Endodermal cell (in vitro differentiated cells): ENCODE data around the gene RFXAP. TPM values are rescaled to one million over a fixed set of nuclear protein-coding genes. Genes with fewer than 3 reads are reported as not detected.

ENCODE experiments used
- DNase-seq: peaks from one replicate; pipeline ENCODE4 v3.0.0-alpha.2; 2017
- H3K27ac ChIP-seq: 2 replicates; pipeline ENCODE4 v1.5.1; 2013; ENCODE audit warnings: mild to moderate bottlenecking, low read depth, low read length, moderate library complexity
- H3K27me3 ChIP-seq: 2 replicates; pipeline ENCODE4 v1.6.1; 2013; ENCODE audit warnings: mild to moderate bottlenecking, low read length, moderate library complexity; ENCODE audit not compliant: insufficient read depth, control insufficient read depth, poor library complexity, severe bottlenecking
- H3K36me3 ChIP-seq: 2 replicates; pipeline ENCODE4 v1.7.0; 2013; ENCODE audit warnings: mild to moderate bottlenecking, low read length, moderate library complexity; ENCODE audit not compliant: control insufficient read depth, insufficient read depth
- H3K4me1 ChIP-seq: one replicate; pipeline ENCODE4 v1.7.0; 2013; ENCODE audit warnings: low read length; ENCODE audit not compliant: control insufficient read depth, insufficient read depth
- H3K4me3 ChIP-seq: 2 replicates; pipeline ENCODE4 v1.5.1; 2013; ENCODE audit warnings: mild to moderate bottlenecking, low read length, moderate library complexity
- H3K9ac ChIP-seq: 2 replicates; pipeline ENCODE4 v1.6.1; 2013; ENCODE audit warnings: mild to moderate bottlenecking, low read length, moderate library complexity; ENCODE audit not compliant: poor library complexity, severe bottlenecking; ENCODE audit errors: extremely low read depth
- H3K9me3 ChIP-seq: 2 replicates; pipeline ENCODE4 v1.6.1; 2013; ENCODE audit warnings: mild to moderate bottlenecking, low read length, moderate library complexity; ENCODE audit not compliant: control insufficient read depth
- H3K27ac Mint-ChIP-seq: 2 replicates; pipeline ENCODE4 v1.8.0; 2020; ENCODE audit warnings: mixed read lengths
- H3K27me3 Mint-ChIP-seq: 2 replicates; pipeline ENCODE4 v1.8.0; 2021; ENCODE audit warnings: mild to moderate bottlenecking, mixed read lengths; ENCODE audit not compliant: insufficient read depth
- H3K36me3 Mint-ChIP-seq: 2 replicates; pipeline ENCODE4 v1.8.0; 2020; ENCODE audit warnings: low read depth, mixed read lengths
- H3K4me1 Mint-ChIP-seq: 2 replicates; pipeline ENCODE4 v1.8.0; 2020; ENCODE audit warnings: mixed read lengths
- H3K4me3 Mint-ChIP-seq: 2 replicates; pipeline ENCODE4 v1.8.0; 2020; ENCODE audit warnings: mild to moderate bottlenecking, moderate library complexity, mixed read lengths
- H3K9me3 Mint-ChIP-seq: 2 replicates; pipeline ENCODE4 v1.8.0; 2020; ENCODE audit warnings: mild to moderate bottlenecking, mixed read lengths
- WGBS, 2 experiments: methylation state at CpG; one replicate each; pipeline versions ENCODE4 v1.1.5 to v1.1.7; 2013; ENCODE audit warnings: missing lambda C conversion rate in 2 of 2, mixed read lengths in 1 of 2; ENCODE audit not compliant: insufficient coverage in 1 of 2, insufficient read length in 1 of 2; 5-methylcytosine and 5-hydroxymethylcytosine counted together
- long read RNA-seq, 4 experiments: library from polyadenylated mRNA in 2 of 4; library from RNA in 1 of 4; library from capped mRNA in 1 of 4; stranded (forward) in 3 of 4; unstranded in 1 of 4; transcript quantifications; one replicate each; pipeline ENCODE4 v2.0.0, GENCODE V29; 2020 to 2021; ENCODE audit warnings: inconsistent platforms in 1 of 4
- polyA plus RNA-seq, 2 experiments: library from polyadenylated mRNA; stranded (reverse); fragments of 50-300 nt; gene quantifications; one replicate each; pipeline ENCODE4 v1.2.3, GENCODE V29; 2013
- total RNA-seq, 2 donors: library from RNA; stranded (reverse); fragmentation: NEBNext Ultra II Directional in 1 of 2; extraction: Animal tissue kit (Norgen Biotek cat#: 25700) in 1 of 2; gene quantifications; 2 replicates in 1 of 2; 3 replicates in 1 of 2; pipeline ENCODE4 v1.2.1, GENCODE V29; 2021
- TF ChIP-seq, protein P1 (sequence below): fragments of 200-600 bp; sonication (generic); conservative IDR thresholded peaks from 2 replicates; pipeline ENCODE4 v1.5.0; 2021; ENCODE audit warnings: antibody characterized with exemption, mild to moderate bottlenecking

Gene RFXAP, protein sequence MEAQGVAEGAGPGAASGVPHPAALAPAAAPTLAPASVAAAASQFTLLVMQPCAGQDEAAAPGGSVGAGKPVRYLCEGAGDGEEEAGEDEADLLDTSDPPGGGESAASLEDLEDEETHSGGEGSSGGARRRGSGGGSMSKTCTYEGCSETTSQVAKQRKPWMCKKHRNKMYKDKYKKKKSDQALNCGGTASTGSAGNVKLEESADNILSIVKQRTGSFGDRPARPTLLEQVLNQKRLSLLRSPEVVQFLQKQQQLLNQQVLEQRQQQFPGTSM
- 1 to 10 TPM; 8.9 to 9.7 TPM for total RNA-seq
- polyA plus RNA-seq (2013, experiment 1 of 2), result 11.9 TPM
- 11.1 TPM for polyA plus RNA-seq (2013, experiment 2 of 2)
- long read RNA-seq, experiment 1, partial matches to known transcripts, result 1 of 4 reads
- long read RNA-seq, experiment 1, other reads (novel, unspliced or antisense), result 0 of 4 reads
- long read RNA-seq, experiment 2, transcript RFXAP-201 (3 exons, 2,304 nt), result major isoform, 18 of 20 reads
- long read RNA-seq, experiment 2, partial matches to known transcripts, result 0 of 20 reads
- long read RNA-seq, experiment 2, other reads (novel, unspliced or antisense), result 2 of 20 reads
- long read RNA-seq, experiment 3, partial matches to known transcripts, result 0 of 2 reads
- long read RNA-seq, experiment 3, other reads (novel, unspliced or antisense), result 1 of 2 reads
- long read RNA-seq, experiment 4, transcript RFXAP-201 (3 exons, 2,304 nt), result major isoform, 6 of 7 reads
- long read RNA-seq, experiment 4, partial matches to known transcripts, result 1 of 7 reads
- long read RNA-seq, experiment 4, other reads (novel, unspliced or antisense), result 0 of 7 reads

DNA sequence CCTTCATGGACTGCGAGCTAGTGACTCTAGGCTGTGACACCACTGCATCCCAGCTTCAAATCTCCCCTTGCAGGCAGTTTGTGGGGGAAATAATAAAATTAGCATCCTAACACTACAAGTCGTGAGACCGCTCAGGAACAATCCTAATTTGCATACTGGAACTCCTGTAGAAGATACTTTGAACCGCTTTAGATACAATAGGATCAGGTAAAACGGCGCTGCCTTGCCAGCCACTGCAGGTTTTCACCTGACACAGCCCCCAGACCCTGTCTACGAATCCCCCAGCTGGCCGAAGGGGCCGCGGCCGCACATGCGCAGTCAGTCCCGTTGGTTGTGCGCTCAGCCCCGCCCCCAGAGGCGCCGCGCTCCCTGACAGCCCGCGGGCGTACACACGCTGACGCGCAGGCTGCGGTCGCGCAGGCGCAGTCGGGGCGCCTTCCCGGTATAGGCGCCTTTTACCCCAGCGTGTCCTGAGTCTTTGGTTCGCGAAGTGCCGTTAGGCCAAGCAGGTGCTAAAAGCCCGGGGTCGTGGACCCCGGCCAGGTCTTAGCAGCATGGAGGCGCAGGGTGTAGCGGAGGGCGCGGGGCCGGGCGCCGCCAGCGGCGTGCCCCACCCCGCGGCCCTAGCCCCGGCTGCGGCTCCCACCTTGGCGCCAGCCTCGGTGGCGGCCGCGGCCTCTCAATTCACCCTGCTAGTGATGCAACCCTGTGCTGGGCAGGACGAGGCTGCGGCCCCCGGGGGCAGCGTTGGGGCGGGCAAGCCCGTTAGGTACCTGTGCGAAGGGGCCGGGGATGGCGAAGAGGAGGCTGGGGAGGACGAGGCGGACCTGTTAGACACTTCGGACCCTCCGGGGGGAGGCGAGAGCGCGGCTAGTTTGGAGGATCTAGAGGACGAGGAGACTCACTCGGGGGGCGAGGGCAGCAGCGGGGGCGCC lies at the start of gene RFXAP:
RFXAP (plus strand) TSS at position 419 of the 935 bp plus-strand sequence; CDS start at position 555, 136 bp downstream.
- H3K36me3 Mint-ChIP-seq, result no peaks in the 10 kb centered on the region
- H3K9me3 ChIP-seq, result peaks cover 7% of the 10 kb centered on the region
- H3K27ac Mint-ChIP-seq, result peak within 1 kb of the TSS; percentile 89
- H3K4me3 ChIP-seq, result peak within 1 kb of the TSS; percentile 81
- TF ChIP-seq, protein P1, sequence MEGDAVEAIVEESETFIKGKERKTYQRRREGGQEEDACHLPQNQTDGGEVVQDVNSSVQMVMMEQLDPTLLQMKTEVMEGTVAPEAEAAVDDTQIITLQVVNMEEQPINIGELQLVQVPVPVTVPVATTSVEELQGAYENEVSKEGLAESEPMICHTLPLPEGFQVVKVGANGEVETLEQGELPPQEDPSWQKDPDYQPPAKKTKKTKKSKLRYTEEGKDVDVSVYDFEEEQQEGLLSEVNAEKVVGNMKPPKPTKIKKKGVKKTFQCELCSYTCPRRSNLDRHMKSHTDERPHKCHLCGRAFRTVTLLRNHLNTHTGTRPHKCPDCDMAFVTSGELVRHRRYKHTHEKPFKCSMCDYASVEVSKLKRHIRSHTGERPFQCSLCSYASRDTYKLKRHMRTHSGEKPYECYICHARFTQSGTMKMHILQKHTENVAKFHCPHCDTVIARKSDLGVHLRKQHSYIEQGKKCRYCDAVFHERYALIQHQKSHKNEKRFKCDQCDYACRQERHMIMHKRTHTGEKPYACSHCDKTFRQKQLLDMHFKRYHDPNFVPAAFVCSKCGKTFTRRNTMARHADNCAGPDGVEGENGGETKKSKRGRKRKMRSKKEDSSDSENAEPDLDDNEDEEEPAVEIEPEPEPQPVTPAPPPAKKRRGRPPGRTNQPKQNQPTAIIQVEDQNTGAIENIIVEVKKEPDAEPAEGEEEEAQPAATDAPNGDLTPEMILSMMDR, result no peak
- no peaks in the 10 kb centered on the region for H3K27me3 Mint-ChIP-seq
- H3K4me1 Mint-ChIP-seq, result peaks cover 34% of the 10 kb centered on the region
- H3K9ac ChIP-seq, result peak within 1 kb of the TSS; percentile 59
- no peaks in the 10 kb centered on the region for H3K27me3 ChIP-seq
- WGBS, 2 experiments, result 0% methylated on average over 32 to 78 of the region's 78 CpGs
- no peaks in the 10 kb centered on the region for H3K9me3 Mint-ChIP-seq
- H3K4me3 Mint-ChIP-seq, result peak within 1 kb of the TSS; percentile 86
- H3K36me3 ChIP-seq, result no peaks in the 10 kb centered on the region
- peak within 1 kb of the TSS; percentile 14 for H3K27ac ChIP-seq
- peak; percentile 97 for DNase-seq
- peaks cover 3% of the 10 kb centered on the region for H3K4me1 ChIP-seq

DNA sequence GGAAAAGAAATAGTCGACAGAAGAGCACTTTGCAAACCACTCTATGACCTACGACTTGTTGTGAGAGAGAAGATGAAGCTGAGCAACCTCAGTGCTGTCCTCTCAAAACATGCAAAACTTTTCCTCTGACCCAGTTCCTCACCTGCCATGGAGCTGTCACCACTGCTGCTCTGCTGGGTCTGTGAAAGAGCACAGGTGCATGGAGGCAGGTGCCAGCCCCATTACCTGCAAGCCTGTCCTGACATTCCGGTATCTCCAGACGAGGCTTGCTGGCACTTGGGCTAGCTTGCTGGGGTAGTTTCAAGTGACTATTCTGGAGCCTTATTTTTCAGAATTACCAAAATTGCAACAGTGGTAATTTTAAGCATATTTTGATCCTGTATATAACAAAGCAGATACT lies 49.5 kb upstream of the RFXAP start:
- Mint-ChIP-seq H3K27me3 (no peaks in the 10 kb centered on the region), H3K36me3 (no peaks in the 10 kb centered on the region), H3K4me3 (no peak overlapping the region), H3K9me3 (peaks cover 21% of the 10 kb centered on the region), H3K27ac (no peak overlapping the region), H3K4me1 (peaks cover 3% of the 10 kb centered on the region)
- peaks cover 30% of the 10 kb centered on the region for H3K9me3 ChIP-seq
- DNase-seq, result no peak
- WGBS, 2 experiments, result 83 to 90% methylated on average over 3 to 4 of the region's 4 CpGs
- H3K27me3 ChIP-seq, result no peaks in the 10 kb centered on the region
- TF ChIP-seq, protein P1, result no peak
- no peak overlapping the region for H3K9ac ChIP-seq
- H3K4me3 ChIP-seq, result no peak overlapping the region
- no peaks in the 10 kb centered on the region for H3K36me3 ChIP-seq
- no peak overlapping the region for H3K27ac ChIP-seq
- H3K4me1 ChIP-seq, result no peaks in the 10 kb centered on the region

DNA sequence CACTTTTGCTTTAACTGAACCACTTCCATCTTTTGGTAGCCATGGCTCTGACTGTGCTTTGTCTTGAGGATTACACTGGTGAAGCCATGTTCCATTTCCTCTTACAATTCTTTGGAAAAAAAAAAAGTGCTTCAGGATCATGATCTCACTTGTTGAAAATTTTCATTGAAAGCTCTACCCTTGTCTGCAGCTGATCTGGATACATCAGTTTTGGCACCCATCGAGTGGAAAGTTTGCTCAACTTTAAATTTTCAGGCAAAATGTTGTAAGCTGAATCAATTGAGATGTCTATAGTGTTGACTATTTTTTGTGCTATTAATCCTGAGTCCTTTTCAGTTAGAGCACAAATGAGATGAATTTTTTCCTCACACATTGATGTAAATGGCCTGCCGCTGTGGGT lies 48.3 kb upstream of the RFXAP start:
- no peak for DNase-seq
- Mint-ChIP-seq H3K9me3 (peaks cover 21% of the 10 kb centered on the region), H3K27ac (no peak overlapping the region), H3K4me3 (no peak overlapping the region), H3K27me3 (no peaks in the 10 kb centered on the region), H3K36me3 (no peaks in the 10 kb centered on the region), H3K4me1 (peaks cover 3% of the 10 kb centered on the region)
- WGBS, 2 experiments, result 73 to 91% methylated on average over 1 of the region's 2 CpGs
- no peak overlapping the region for H3K4me3 ChIP-seq
- H3K36me3 ChIP-seq, result no peaks in the 10 kb centered on the region
- no peak overlapping the region for H3K9ac ChIP-seq
- H3K27ac ChIP-seq, result no peak overlapping the region
- H3K9me3 ChIP-seq, result peaks cover 20% of the 10 kb centered on the region
- H3K4me1 ChIP-seq, result no peaks in the 10 kb centered on the region
- TF ChIP-seq, protein P1, result no peak
- H3K27me3 ChIP-seq, result no peaks in the 10 kb centered on the region
